Hepatocyte (in vitro differentiated cells): ENCODE results near the gene EDN1. TPM values are rescaled to one million over a fixed set of nuclear protein-coding genes. Genes with fewer than 3 reads are reported as not detected.

Source experiments
- DNase-seq: peaks from one replicate; pipeline ENCODE4 v3.0.0-alpha.2; 2016; ENCODE audit warnings: low spot score
- H2AFZ ChIP-seq: fragments of 200-600 bp; sonication (generic); 2 replicates; pipeline ENCODE4 v1.6.0; 2016; ENCODE audit warnings: antibody characterized with exemption, mild to moderate bottlenecking
- H3K27ac ChIP-seq: fragments of 200-600 bp; sonication (generic); 2 replicates; pipeline ENCODE4 v1.5.1; 2016; ENCODE audit warnings: mild to moderate bottlenecking
- H3K27me3 ChIP-seq: fragments of 200-600 bp; sonication (generic); 2 replicates; pipeline ENCODE4 v1.6.1; 2016
- H3K36me3 ChIP-seq: fragments of 200-600 bp; sonication (generic); replicated peaks from 2 replicates; pipeline ENCODE4 v1.5.1; 2016; ENCODE audit warnings: low read depth; ENCODE audit not compliant: insufficient read depth
- H3K4me1 ChIP-seq: fragments of 200-600 bp; sonication (generic); 2 replicates; pipeline ENCODE4 v1.5.1; 2016; ENCODE audit warnings: mild to moderate bottlenecking, moderate library complexity; ENCODE audit not compliant: insufficient read depth
- H3K4me2 ChIP-seq: fragments of 200-600 bp; sonication (generic); 2 replicates; pipeline ENCODE4 v1.6.0; 2016
- H3K4me3 ChIP-seq: fragments of 200-600 bp; sonication (generic); 2 replicates; pipeline ENCODE4 v1.5.1; 2016; ENCODE audit warnings: mild to moderate bottlenecking
- H3K79me2 ChIP-seq: fragments of 200-600 bp; sonication (generic); 2 replicates; pipeline ENCODE4 v1.6.0; 2017; ENCODE audit warnings: mild to moderate bottlenecking
- H3K9me2 ChIP-seq: fragments of 200-600 bp; sonication (generic); replicated peaks from 2 replicates; pipeline ENCODE4 v1.6.0; 2017; ENCODE audit warnings: mild to moderate bottlenecking; ENCODE audit not compliant: insufficient read depth
- H3K9me3 ChIP-seq: fragments of 200-600 bp; sonication (generic); 2 replicates; pipeline ENCODE4 v1.5.1; 2016; ENCODE audit warnings: low read depth, mild to moderate bottlenecking
- H4K20me1 ChIP-seq: fragments of 200-600 bp; sonication (generic); 2 replicates; pipeline ENCODE4 v1.6.0; 2016; ENCODE audit warnings: mild to moderate bottlenecking; ENCODE audit not compliant: insufficient read depth, poor library complexity, severe bottlenecking
- EZH2 ChIP-seq: fragments of 200-600 bp; sonication (generic); IDR thresholded peaks from 2 replicates; pipeline ENCODE4 v1.6.1; 2016; ENCODE audit warnings: antibody characterized with exemption, mild to moderate bottlenecking, borderline replicate concordance
- EZH2phosphoT487 ChIP-seq: fragments of 200-600 bp; sonication (generic); IDR thresholded peaks from one replicate; pipeline ENCODE4 v1.6.1; 2018; ENCODE audit warnings: antibody characterized with exemption, mild to moderate bottlenecking, low read depth, moderate library complexity; ENCODE audit not compliant: unreplicated experiment, severe bottlenecking
- WGBS: methylation state at CpG from one replicate; pipeline ENCODE4 v1.1.6; 2016; ENCODE audit warnings: low lambda C conversion rate; ENCODE audit errors: missing lambda C conversion rate; 5-methylcytosine and 5-hydroxymethylcytosine counted together
- polyA plus RNA-seq: library from polyadenylated mRNA; unstranded; fragments of >200 nt; fragmentation: Nextera tagmentation; extraction: Ambion mirVana; gene quantifications from 2 replicates; pipeline ENCODE4 v1.2.1, GENCODE V29; 2016
- total RNA-seq: library from RNA; depleted of rRNA; stranded (reverse); fragments of >200 nt; gene quantifications from 2 replicates; pipeline ENCODE4 v1.2.3, GENCODE V29; 2014
- TF ChIP-seq, protein P1 (sequence below): fragments of 200-600 bp; sonication (generic); IDR thresholded peaks from 2 replicates; pipeline ENCODE4 v1.5.1; 2016; ENCODE audit warnings: antibody characterized with exemption, mild to moderate bottlenecking; ENCODE audit not compliant: poor library complexity

The EDN1 gene
- total and polyA plus RNA-seq, 2 experiments from 2014 or later = 25.0 to 41.8 TPM

DNA sequence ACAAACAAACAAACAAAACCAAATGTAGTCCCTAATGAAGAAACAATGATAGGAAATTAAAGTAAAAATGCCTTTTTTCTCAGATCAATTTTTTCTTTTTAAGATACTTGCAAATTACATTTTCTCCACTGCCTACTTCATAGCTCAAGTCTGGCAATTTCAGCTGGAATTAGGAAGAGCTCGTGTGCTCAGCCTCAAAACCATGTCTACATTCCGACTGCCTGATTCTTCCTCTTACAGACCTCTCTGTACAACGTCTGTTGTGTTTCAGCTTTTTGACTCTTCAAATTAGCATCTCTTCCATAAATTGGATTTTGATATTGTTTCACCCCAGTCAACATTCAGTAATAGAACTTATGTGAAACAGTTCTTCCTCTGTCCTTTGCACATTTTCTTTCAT lies 9.3 kb upstream of the EDN1 start:
- no peaks in the 10 kb centered on the region for H3K79me2 ChIP-seq
- WGBS = 69% methylated on average over 3 of the region's 3 CpGs
- H3K9me2 ChIP-seq = no peaks in the 10 kb centered on the region
- no peaks in the 10 kb centered on the region for H4K20me1 ChIP-seq
- no peaks in the 10 kb centered on the region for H3K36me3 ChIP-seq
- DNase-seq = no peak
- TF ChIP-seq, protein P1, sequence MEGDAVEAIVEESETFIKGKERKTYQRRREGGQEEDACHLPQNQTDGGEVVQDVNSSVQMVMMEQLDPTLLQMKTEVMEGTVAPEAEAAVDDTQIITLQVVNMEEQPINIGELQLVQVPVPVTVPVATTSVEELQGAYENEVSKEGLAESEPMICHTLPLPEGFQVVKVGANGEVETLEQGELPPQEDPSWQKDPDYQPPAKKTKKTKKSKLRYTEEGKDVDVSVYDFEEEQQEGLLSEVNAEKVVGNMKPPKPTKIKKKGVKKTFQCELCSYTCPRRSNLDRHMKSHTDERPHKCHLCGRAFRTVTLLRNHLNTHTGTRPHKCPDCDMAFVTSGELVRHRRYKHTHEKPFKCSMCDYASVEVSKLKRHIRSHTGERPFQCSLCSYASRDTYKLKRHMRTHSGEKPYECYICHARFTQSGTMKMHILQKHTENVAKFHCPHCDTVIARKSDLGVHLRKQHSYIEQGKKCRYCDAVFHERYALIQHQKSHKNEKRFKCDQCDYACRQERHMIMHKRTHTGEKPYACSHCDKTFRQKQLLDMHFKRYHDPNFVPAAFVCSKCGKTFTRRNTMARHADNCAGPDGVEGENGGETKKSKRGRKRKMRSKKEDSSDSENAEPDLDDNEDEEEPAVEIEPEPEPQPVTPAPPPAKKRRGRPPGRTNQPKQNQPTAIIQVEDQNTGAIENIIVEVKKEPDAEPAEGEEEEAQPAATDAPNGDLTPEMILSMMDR = no peak
- TF ChIP-seq EZH2phosphoT487 = no peak
- no peak for TF ChIP-seq EZH2
- H3K27ac ChIP-seq = no peak overlapping the region
- H2AFZ ChIP-seq = no peak overlapping the region
- no peak overlapping the region for H3K4me3 ChIP-seq
- H3K27me3 ChIP-seq = no peaks in the 10 kb centered on the region
- no peak overlapping the region for H3K4me2 ChIP-seq
- no peaks in the 10 kb centered on the region for H3K9me3 ChIP-seq
- H3K4me1 ChIP-seq = no peaks in the 10 kb centered on the region

DNA sequence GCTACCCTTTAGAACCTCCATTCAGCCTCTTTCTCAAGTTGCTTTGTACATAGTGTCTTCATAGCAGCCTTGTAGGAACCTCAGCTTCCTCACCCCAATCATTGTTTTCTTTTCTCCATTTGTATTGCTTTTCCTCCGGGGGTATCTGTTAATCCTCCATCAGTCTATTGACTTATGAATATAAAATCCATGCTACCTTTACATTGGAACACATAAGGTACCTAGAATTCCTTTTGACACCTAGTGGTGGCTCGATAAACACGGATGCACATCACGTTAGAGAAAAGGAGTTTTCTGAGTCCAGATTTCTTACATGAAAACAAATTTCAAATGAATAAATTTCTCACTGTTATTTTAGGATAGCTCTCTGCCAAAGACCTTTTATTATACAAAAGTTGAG lies 6.3 kb upstream of the EDN1 start:
- Histone ChIP-seq H3K4me3 (no peak overlapping the region), H3K9me2 (no peaks in the 10 kb centered on the region), H3K27me3 (no peaks in the 10 kb centered on the region), H3K36me3 (no peaks in the 10 kb centered on the region), H3K9me3 (no peaks in the 10 kb centered on the region), H3K79me2 (no peaks in the 10 kb centered on the region), H3K27ac (no peak overlapping the region), H4K20me1 (no peaks in the 10 kb centered on the region), H2AFZ (no peak overlapping the region), H3K4me1 (no peaks in the 10 kb centered on the region), H3K4me2 (no peak overlapping the region)
- 74% methylated on average over 4 of the region's 4 CpGs for WGBS
- TF ChIP-seq, protein P1 = no peak
- TF ChIP-seq EZH2 (no peak), EZH2phosphoT487 (no peak)
- no peak for DNase-seq

DNA sequence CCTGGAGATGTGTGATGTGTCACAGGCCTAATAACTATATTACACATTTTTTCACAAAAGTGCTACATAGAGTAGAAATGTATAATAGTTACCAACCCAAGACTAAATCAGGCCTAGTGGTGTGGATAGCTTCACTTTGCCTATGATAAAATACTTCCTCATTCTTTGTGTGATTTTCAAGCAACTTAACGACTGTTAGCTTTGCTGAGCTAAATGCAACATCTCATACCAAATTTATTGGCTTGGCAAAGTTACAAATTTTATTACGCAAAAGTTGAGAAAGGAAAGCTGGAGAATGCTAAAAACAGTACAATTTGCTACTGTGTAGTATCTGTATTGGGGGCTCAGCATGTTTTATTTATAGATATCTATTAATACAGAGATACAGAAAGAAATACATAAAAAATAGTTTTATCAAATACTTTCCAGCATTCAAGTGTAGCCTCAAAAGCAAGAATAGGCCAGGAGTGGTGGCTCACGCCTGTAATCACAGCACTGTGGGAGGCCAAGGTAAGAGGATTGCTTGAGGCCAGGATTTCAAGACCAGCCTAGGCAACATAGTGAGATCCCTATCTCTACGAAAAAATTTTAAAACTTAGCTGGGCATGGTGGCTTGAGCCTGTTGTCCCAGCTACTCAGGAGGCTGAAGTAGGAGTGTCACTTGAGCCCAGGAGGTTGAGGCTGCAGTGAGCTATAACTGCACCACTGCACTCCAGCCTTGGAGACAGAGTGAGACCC lies 3.6 kb upstream of the EDN1 start:
- Histone ChIP-seq H3K4me2 (no peak overlapping the region), H3K9me3 (no peaks in the 10 kb centered on the region), H3K4me3 (no peak overlapping the region), H3K36me3 (no peaks in the 10 kb centered on the region), H4K20me1 (no peaks in the 10 kb centered on the region), H3K4me1 (no peaks in the 10 kb centered on the region), H3K79me2 (peaks cover 4% of the 10 kb centered on the region), H2AFZ (no peak overlapping the region), H3K9me2 (no peaks in the 10 kb centered on the region), H3K27ac (no peak overlapping the region), H3K27me3 (no peaks in the 10 kb centered on the region)
- WGBS = 67% methylated on average over 4 of the region's 4 CpGs
- TF ChIP-seq EZH2 (no peak), EZH2phosphoT487 (no peak)
- TF ChIP-seq, protein P1 = no peak
- DNase-seq = no peak
